Immature natural killer cell (primary cell): Measurements from ENCODE around the gene TM7SF2. TPM values are rescaled to one million over a fixed set of nuclear protein-coding genes. Genes with fewer than 3 reads are reported as not detected.

ENCODE experiments used
- DNase-seq, 3 donors: peaks; one replicate each; pipeline ENCODE4 v3.0.0; 2022; ENCODE audit warnings: mixed read lengths in 1 of 3
- H3K27ac Mint-ChIP-seq, 6 donors: one replicate each; pipeline ENCODE4 v1.8.0; 2020; ENCODE audit warnings: mixed read lengths in 6 of 6, mild to moderate bottlenecking in 5 of 6, inconsistent platforms in 4 of 6, moderate library complexity in 3 of 6
- H3K27me3 Mint-ChIP-seq, 3 donors: one replicate each; pipeline ENCODE4 v1.8.0; 2020 to 2021; ENCODE audit warnings: low read depth in 3 of 3, mild to moderate bottlenecking in 3 of 3, mixed read lengths in 3 of 3, moderate library complexity in 3 of 3, inconsistent platforms in 1 of 3
- H3K36me3 Mint-ChIP-seq, 3 donors: one replicate each; pipeline ENCODE4 v1.8.0; 2020; ENCODE audit warnings: mixed read lengths in 3 of 3, inconsistent platforms in 2 of 3, mild to moderate bottlenecking in 2 of 3
- H3K4me1 Mint-ChIP-seq, 2 donors: one replicate each; pipeline ENCODE4 v1.8.0; 2020; ENCODE audit warnings: inconsistent platforms in 2 of 2, mild to moderate bottlenecking in 2 of 2, mixed read lengths in 2 of 2, moderate library complexity in 1 of 2
- H3K4me3 Mint-ChIP-seq, 5 donors: one replicate each; pipeline ENCODE4 v1.8.0; 2020; ENCODE audit warnings: mild to moderate bottlenecking in 5 of 5, mixed read lengths in 5 of 5, inconsistent platforms in 3 of 5, moderate library complexity in 3 of 5
- H3K9me3 Mint-ChIP-seq, 6 donors: one replicate each; pipeline ENCODE4 v1.8.0; 2020; ENCODE audit warnings: mild to moderate bottlenecking in 6 of 6, mixed read lengths in 6 of 6, inconsistent platforms in 4 of 6, moderate library complexity in 3 of 6
- polyA plus RNA-seq, 3 donors: library from polyadenylated mRNA; unstranded; fragments of 300-500 nt; fragmentation: Illumina TruSeq; gene quantifications; one replicate each; pipeline ENCODE4 v1.2.3, GENCODE V29; 2021

Gene TM7SF2
- polyA plus RNA-seq, 3 donors from 2014 or later = 12.8 to 16.8 (median 15.4) TPM

GRCh38 chr11:65100674-65101350 is 10.9 kb upstream of the TM7SF2 start:
- Mint-ChIP-seq H3K4me1 (peaks cover 16 to 47% of the 10 kb centered on the region in 2 donors), H3K27ac (no peak overlapping the region), H3K4me3 (no peak overlapping the region), H3K27me3 (peaks cover 0 to 9% (median 5%) of the 10 kb centered on the region in 3 donors), H3K36me3 (peaks cover 0 to 7% (median 3%) of the 10 kb centered on the region in 3 donors), H3K9me3 (no peaks in the 10 kb centered on the region)
- DNase-seq = no peak

- no peak overlapping the region for H3K4me3 Mint-ChIP-seq
These were observed 9.3 kb upstream of the TM7SF2 start for GRCh38 chr11:65102142-65103095.

DNA sequence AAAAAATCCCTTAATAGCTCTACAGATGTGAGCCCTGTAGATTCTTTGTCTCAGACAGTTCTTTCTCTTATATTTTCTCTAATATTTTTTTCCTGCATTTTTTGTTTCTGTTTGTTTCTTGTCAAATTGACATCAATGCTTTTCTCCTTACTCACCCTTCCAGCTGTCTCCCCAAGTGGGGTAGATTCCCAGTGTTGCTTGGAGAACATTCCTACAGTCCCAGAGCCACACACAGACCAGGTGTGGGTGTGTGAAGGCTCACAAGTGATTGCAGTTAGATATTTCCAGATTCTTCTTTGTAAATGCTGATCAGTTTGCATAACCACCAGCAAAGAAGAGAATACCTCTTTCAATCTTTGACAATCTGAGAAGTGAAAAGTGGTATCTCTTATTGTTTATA is 8.2 kb upstream of the TM7SF2 start:
- H3K4me3 Mint-ChIP-seq = no peak overlapping the region
- peaks cover 3 to 13% (median 4%) of the 10 kb centered on the region in 3 donors for H3K36me3 Mint-ChIP-seq
- no peak for DNase-seq
- no peaks in the 10 kb centered on the region for H3K9me3 Mint-ChIP-seq
- H3K27ac Mint-ChIP-seq = peak overlapping the region in 1 of 6 donors; percentile 57
- H3K4me1 Mint-ChIP-seq = peaks cover 10 to 40% of the 10 kb centered on the region in 2 donors
- peaks cover 0 to 1% (median 1%) of the 10 kb centered on the region in 3 donors for H3K27me3 Mint-ChIP-seq

More at GRCh38 chr11:65102142-65103095, 9.3 kb upstream of the TM7SF2 start:
- DNase-seq = no peak
- Mint-ChIP-seq H3K4me1 (peaks cover 14 to 46% of the 10 kb centered on the region in 2 donors), H3K27ac (no peak overlapping the region), H3K36me3 (peaks cover 3 to 13% (median 4%) of the 10 kb centered on the region in 3 donors), H3K9me3 (no peaks in the 10 kb centered on the region), H3K27me3 (peaks cover 0 to 1% (median 1%) of the 10 kb centered on the region in 3 donors)

DNA sequence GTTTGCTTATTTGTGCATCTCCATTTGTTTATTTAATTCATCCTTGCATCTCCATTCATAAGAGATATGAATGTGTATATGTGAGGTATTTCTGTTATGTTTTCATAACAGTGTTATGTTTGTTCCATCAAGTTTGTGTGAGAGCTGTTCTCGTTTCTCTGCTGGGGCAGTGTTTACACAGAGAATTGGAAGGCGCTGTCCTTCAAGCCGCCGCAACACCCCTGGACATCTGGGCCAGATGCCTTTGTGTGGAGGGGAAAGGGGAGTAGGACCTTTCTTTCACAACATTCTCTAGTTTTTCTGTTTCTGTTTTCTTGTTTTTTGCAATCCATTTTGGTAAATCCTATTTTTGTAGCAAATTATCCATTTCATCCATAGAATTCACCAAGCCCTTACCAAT is 7.0 kb upstream of the TM7SF2 start:
- peak overlapping the region in 1 of 6 donors; percentile 8 for H3K27ac Mint-ChIP-seq
- H3K9me3 Mint-ChIP-seq = no peaks in the 10 kb centered on the region
- peaks cover 6 to 34% of the 10 kb centered on the region in 2 donors for H3K4me1 Mint-ChIP-seq
- H3K36me3 Mint-ChIP-seq = peaks cover 3 to 13% (median 4%) of the 10 kb centered on the region in 3 donors
- DNase-seq = no peak
- no peak overlapping the region for H3K4me3 Mint-ChIP-seq
- H3K27me3 Mint-ChIP-seq = peaks cover 0 to 1% (median 0%) of the 10 kb centered on the region in 3 donors

- no peak for DNase-seq
- no peaks in the 10 kb centered on the region for H3K9me3 Mint-ChIP-seq
- H3K4me3 Mint-ChIP-seq = no peak overlapping the region
- no peak overlapping the region for H3K27ac Mint-ChIP-seq
- peaks cover 3 to 16% (median 4%) of the 10 kb centered on the region in 3 donors for H3K36me3 Mint-ChIP-seq
- peaks cover 26 to 53% of the 10 kb centered on the region in 2 donors for H3K4me1 Mint-ChIP-seq
- peaks cover 3 to 8% (median 6%) of the 10 kb centered on the region in 3 donors for H3K27me3 Mint-ChIP-seq
These were observed 4.6 kb upstream of the TM7SF2 start for GRCh38 chr11:65107078-65107477.

DNA sequence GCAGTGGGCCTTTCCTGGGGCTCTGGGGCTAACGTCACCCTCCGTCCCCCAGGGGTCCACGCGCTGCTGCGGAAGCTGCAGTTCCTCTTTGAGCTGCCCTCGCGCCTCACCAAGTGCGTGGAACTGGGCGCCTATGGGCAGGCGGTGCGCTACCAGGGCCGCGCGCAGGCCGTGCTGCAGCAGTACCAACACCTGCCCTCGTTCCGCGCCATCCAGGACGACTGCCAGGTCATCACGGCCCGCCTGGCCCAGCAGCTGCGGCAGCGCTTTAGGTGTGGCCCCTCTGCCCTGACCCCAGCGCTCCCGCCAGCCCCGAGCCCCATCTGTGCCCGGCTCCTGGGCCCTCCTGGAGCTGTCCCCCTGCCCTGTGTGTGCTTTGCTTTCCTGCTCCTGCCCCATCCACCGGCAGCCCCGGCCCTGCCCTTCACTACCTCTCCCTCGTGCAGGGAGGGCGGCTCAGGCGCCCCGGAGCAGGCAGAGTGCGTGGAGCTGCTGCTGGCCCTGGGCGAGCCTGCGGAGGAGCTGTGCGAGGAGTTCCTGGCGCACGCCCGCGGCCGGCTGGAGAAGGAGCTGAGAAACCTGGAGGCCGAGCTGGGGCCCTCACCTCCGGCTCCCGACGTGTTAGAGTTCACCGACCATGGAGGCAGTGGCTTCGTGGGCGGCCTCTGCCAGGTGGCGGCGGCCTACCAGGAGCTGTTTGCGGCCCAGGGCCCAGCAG is 3.8 kb upstream of the TM7SF2 start:
- Mint-ChIP-seq H3K27ac (no peak overlapping the region), H3K9me3 (no peaks in the 10 kb centered on the region), H3K4me1 (peaks cover 27 to 53% of the 10 kb centered on the region in 2 donors), H3K4me3 (no peak overlapping the region), H3K36me3 (peaks cover 3 to 16% (median 4%) of the 10 kb centered on the region in 3 donors), H3K27me3 (peaks cover 5 to 8% (median 7%) of the 10 kb centered on the region in 3 donors)
- DNase-seq = no peak

DNA sequence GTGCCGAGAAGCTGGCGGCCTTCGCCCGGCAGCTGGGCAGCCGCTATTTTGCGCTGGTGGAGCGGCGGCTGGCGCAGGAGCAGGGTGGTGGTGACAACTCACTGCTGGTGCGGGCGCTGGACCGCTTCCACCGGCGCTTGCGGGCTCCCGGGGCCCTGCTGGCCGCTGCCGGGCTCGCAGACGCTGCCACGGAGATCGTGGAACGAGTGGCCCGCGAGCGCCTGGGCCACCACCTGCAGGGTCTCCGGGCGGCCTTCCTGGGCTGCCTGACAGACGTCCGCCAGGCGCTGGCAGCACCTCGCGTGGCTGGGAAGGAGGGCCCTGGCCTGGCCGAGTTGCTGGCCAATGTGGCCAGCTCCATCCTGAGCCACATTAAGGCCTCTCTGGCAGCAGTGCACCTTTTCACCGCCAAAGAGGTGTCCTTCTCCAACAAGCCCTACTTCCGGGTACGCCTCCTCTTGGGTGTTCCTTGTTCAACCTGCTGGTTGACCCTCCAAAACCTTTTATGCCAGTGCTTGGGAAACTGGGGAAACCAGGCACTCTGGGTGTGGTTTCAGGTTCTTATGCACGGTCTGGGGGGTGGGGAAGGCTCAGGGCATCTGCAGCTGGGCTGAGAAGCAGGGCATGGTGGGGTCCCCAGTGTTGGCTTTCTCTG is 3.1 kb upstream of the TM7SF2 start:
- Mint-ChIP-seq H3K4me3 (no peak overlapping the region), H3K27ac (no peak overlapping the region), H3K27me3 (peaks cover 7 to 11% (median 8%) of the 10 kb centered on the region in 3 donors), H3K36me3 (peaks cover 3 to 16% (median 4%) of the 10 kb centered on the region in 3 donors), H3K9me3 (no peaks in the 10 kb centered on the region), H3K4me1 (peaks cover 33 to 53% of the 10 kb centered on the region in 2 donors)
- no peak for DNase-seq

DNA sequence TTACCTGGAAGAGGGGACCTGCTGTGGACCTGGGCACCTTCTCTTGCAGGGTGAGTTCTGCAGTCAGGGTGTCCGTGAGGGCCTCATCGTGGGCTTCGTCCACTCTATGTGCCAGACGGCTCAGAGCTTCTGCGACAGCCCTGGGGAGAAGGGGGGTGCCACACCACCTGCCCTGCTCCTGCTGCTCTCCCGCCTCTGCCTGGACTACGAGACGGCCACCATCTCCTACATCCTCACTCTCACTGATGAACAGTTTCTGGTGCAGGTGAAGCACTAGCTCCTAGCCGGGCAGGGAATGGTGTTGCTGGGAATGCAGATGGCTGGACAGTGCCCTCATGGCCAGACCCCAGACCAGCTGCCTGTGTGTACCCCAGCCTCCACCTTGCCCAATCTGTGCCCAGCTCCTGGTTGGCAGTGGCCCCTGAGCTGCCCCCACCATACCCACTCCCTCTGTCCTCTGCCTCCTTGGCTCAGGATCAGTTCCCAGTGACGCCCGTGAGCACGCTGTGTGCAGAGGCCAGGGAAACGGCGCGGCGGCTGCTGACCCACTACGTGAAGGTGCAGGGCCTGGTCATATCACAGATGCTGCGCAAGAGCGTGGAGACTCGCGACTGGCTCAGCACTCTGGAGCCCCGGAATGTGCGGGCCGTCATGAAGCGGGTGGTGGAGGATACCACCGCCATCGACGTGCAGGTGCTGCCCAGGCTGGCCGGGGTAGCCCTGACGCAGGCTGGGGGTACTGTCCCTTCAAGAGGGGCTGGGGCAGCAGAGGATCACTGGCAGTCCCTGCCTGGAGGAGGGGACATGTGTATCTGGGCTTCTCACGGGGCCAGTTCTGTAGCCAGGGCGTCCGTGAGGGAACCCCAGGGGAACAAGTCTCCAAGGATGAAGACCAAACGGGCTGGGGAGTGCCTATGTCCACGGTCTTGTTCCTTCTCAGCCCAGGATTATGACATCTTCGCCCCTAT is 2.2 kb upstream of the TM7SF2 start:
- Mint-ChIP-seq H3K9me3 (no peaks in the 10 kb centered on the region), H3K4me3 (no peak overlapping the region), H3K4me1 (peaks cover 38 to 54% of the 10 kb centered on the region in 2 donors), H3K27me3 (peaks cover 7 to 11% (median 8%) of the 10 kb centered on the region in 3 donors), H3K27ac (peak overlapping the region; percentile 59 to 84 (median 72)), H3K36me3 (peaks cover 2 to 12% (median 4%) of the 10 kb centered on the region in 3 donors)
- DNase-seq = no peak

DNA sequence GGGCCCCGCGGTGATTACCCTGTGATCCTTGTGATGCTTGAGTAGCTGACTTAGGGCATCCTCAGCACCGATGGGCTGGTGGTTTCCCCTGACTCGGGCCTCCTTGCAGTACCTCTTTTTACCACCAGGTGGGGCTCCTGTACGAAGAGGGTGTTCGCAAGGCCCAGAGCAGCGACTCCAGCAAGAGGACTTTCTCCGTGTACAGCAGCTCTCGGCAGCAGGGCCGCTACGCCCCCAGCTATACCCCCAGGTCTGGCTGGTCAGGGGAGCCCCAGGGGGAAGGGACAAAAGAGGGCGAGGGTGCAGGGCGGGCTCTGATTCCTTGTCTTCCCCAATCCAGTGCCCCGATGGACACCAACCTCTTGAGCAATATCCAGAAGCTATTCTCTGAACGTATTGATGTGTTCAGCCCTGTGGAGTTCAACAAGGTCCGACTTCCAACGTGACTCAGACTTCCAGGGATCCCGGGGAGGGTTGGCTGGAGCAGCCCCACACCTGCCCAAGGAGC is 1.3 kb upstream of the TM7SF2 start:
- peak; percentile 84 to 87 (median 86) for DNase-seq
- Mint-ChIP-seq H3K4me3 (peak overlapping the region in 4 of 5 donors; percentile 49 to 65 (median 58)), H3K27me3 (peaks cover 7 to 11% (median 8%) of the 10 kb centered on the region in 3 donors), H3K36me3 (peaks cover 0 to 10% (median 4%) of the 10 kb centered on the region in 3 donors), H3K4me1 (peaks cover 38 to 49% of the 10 kb centered on the region in 2 donors), H3K27ac (peak overlapping the region; percentile 59 to 85 (median 78)), H3K9me3 (no peaks in the 10 kb centered on the region)

DNA sequence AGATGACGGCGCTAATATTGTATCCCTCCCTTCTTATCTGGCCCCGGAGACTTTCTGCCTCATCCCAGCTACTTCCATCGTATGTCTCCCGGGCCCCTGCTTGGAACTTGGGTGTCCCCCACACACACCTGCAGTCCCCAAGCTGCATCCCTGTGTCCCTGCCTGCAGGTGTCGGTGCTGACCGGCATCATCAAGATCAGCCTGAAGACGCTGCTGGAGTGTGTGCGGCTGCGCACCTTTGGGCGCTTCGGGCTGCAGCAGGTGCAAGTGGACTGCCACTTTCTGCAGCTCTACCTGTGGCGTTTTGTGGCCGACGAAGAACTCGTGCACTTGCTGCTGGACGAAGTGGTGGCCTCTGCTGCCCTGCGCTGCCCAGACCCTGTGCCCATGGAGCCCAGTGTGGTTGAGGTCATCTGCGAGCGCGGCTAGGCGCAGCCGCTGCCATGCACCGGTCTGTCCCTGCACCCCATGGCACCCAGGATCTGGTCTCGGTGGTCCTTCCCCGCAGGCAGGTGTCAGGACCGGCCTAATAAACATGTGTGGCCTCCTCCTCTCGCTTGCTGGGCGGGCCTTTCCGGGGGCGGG is 421 bp upstream of the TM7SF2 start:
- no peak for DNase-seq
- H3K9me3 Mint-ChIP-seq = no peaks in the 10 kb centered on the region
- H3K4me1 Mint-ChIP-seq = peaks cover 40 to 46% of the 10 kb centered on the region in 2 donors
- peaks cover 0 to 7% (median 4%) of the 10 kb centered on the region in 3 donors for H3K36me3 Mint-ChIP-seq
- peaks cover 7 to 11% (median 7%) of the 10 kb centered on the region in 3 donors for H3K27me3 Mint-ChIP-seq
- H3K4me3 Mint-ChIP-seq = peak overlapping the region; percentile 86 to 88 (median 86)
- peak overlapping the region; percentile 59 to 89 (median 82) for H3K27ac Mint-ChIP-seq

- Mint-ChIP-seq H3K9me3 (no peaks in the 10 kb centered on the region), H3K27ac (peak overlapping the region; percentile 39 to 83 (median 67)), H3K4me1 (peaks cover 39 to 52% of the 10 kb centered on the region in 2 donors)
These were observed 1.1 kb downstream of the TM7SF2 start for GRCh38 chr11:65112546-65113360.

More at GRCh38 chr11:65112546-65113360, 1.1 kb downstream of the TM7SF2 start:
- Mint-ChIP-seq H3K36me3 (peaks cover under 1 to 4% (median under 1%) of the 10 kb centered on the region in 3 donors), H3K4me3 (peak overlapping the region; percentile 86 to 88 (median 86)), H3K27me3 (peaks cover 10 to 21% (median 16%) of the 10 kb centered on the region in 3 donors)
- DNase-seq = peak; percentile 69 to 77 (median 73)
